HG03432 (cell line): ENCODE results near the gene RAB34.

Source experiments
- ATAC-seq: cut with Tn5 transposase; IDR thresholded peaks from one replicate; pipeline ENCODE4 v1.9.1; 2021; ENCODE audit warnings: mild to moderate bottlenecking, moderate library complexity; ENCODE audit not compliant: unreplicated experiment

Gene RAB34

DNA sequence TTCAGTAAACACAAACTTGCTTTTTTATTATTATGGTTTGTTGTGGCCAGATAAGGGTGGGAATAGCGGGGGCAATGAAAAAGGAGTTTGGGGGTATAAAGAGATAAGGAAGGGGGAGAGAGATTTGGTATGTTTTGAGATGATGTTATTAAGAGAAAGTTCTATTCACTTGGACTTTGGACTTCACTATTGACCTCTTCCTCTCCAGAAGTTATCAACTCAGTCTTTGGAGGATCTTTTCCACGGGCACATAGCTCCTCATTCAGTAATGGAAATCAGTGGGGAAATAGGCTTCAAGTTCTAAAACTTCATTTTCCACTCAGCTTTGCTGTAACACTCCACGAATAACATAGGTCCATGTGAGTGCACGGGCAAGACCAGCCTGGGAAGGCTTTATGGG is 29.2 kb downstream of the RAB34 start:
- ATAC-seq: no peak

DNA sequence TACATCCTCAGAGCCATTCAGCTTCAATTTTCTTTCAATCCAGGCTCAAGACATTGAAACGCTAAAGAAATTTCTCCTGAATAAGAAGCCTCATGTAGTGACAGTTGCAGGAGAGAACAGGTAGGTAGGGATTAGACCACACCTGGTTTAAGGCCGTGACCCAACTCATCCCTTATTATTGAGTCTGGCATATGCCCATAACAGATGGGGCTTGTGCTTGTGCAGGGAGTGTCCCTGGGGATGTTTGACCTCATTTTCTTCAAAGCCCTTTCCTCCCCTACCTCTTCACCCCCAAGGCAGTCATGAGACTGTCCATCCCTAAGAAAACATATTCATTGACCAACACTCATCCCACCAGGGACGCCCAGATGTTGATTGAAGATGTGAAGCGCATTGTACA is 31.4 kb downstream of the RAB34 start:
- no peak for ATAC-seq

DNA sequence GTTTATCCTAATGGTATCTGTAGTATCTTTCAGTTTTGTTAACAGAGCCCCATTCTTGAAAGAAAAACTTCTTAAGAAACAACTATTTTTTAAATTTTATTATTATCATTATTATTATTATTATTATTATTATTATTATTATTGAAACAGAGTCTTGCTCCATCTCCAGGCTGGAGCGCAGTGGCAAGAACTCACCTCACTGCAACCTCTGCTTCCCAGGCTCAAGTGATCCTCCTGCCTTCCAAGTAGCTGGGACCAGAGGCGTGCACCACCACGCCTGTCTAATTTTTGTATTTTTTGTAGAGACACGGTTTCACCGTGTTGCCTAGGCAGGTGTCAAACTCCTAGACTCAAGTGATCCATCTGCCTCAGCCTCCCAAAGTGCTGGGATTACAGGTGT is 32.3 kb downstream of the RAB34 start:
- ATAC-seq: no peak

DNA sequence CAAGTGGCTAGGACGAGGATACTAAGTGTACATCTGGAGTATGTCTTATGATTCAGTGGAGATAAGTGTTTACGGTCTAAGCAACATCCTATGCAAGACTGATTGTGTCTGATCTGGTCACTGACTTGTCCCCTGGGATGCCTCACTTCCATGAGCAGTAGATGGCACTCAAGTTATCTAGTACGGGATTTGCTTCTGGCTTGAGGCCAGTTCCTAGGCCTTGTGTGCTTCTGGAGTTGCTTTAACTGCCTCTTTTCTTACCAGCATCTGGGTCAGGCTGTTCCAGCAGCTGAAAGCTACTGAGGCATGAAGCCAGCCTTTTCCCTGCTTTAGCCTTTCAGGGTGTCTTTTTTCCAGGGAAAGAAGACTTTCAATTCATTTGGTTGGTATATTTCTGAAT is 32.7 kb downstream of the RAB34 start:
- ATAC-seq: no peak

DNA sequence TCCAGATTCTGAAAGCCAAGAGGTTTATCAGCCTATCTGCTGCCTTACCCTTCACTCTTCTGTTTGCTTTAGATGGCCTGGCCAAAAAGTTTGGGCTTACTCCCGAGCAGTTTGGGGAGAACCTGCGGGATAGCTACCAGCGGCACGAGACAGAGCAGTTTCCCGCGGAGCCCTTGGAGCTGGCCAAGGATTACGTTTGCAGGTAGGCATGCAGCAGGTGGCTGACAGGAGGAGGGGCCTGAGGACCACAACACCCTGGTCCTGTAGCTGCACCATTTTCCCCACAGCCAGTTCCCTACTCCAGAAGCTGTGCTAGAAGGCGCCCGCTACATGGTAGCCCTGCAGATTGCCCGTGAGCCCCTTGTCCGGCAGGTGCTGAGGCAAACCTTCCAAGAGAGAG is 35.0 kb downstream of the RAB34 start:
- no peak for ATAC-seq

DNA sequence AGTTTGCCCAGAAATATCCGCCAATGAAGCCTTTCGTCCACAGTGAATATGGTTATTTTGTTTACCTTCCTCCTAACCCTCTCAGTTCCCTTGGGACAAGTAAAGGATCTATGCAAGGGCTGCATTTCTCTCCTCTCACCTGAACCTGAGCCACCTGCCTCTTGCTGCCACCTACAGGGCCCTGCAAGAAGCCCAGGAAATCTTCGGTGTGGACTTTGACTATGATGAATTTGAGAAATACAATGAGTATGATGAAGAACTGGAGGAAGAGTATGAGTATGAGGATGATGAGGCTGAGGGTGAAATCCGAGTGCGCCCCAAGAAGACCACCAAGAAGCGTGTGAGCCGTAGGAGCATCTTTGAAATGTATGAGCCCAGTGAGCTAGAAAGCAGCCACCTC is 41.7 kb downstream of the RAB34 start:
- ATAC-seq: no peak

DNA sequence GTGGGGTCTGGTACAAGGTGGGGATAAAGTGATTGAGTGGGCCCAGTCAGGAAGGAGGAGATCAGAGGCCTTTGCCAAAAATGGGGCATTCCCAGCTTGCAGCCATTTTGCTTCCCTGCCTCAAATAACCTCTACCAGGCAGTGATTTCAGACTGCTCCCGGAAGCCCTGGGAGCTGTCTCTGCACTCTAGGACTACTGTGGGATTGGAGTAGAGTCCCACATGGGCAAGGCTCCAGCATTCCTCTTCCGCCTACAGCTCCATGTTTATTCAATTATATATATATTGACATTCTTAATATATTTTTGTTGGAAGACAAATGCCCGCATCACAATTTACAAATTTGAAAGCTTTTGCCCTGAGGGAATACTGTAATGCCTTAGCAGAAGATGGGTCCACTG is 42.2 kb downstream of the RAB34 start:
- no peak for ATAC-seq

DNA sequence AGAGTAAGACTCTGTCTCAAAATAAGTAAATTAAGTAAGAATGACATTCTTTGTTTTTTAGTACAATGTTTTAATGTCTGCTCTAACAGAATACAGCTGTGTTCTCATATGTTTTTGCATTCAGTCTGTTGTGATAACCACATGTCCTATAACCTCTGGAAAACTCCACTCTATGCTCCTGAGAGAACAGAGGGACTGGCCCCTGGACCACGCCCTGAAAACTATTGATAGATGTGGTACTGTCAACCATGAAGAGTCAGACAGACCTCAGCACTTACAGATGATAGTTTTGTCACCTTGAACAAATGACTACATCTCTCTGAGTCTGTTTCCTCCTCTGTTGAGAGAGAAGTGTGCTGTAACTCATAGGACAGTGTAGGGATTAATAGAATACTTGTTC is 47.8 kb downstream of the RAB34 start:
- ATAC-seq: no peak

DNA sequence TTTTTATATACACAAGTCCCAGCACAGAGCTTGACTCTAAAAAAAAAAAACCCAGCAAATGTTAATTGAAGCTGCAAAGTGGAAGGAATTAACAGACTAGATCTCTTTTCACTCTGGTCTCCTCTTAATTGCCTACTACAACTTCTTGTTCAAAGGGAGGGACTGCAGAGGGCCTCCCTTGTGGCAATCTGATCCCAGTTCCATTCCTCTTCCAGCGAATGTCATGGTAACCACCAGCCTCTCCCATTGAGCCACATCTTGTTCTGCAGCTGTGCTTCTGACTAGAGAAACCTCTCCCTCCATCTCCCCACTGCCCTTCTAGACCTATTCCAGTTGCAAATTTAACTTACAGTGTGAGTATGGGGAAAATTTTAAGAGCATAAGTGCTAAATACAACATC is 49.8 kb downstream of the RAB34 start:
- no peak for ATAC-seq

DNA sequence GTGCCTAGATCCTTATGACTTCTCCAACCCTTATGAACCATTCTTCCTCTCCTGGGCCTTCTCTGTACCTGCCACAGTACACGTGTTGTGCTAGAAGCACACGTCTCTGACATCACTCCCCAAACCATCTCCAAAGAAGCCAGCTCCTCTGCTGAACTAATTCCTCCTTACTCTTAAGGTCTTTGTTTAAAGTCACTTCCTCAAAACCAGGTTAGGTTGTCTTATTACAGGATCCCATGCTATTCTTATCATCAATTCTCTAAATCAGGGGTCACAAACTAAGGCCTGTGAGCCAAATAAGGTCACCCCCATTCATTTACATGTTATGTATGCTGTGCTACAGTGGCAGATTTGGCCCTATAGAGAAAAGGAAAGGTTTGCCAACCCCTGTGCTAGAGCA is 51.7 kb downstream of the RAB34 start:
- no peak for ATAC-seq
